SU-DHL-6 (cell line): ENCODE data around the gene MBNL1.

ENCODE experiments used
- H2AFZ ChIP-seq: fragments of 200-600 bp; sonication (generic); 2 replicates; pipeline ENCODE4 v1.6.1; 2014; ENCODE audit warnings: low read depth, mild to moderate bottlenecking, moderate library complexity, mixed read lengths, antibody characterized with exemption, low read length; ENCODE audit not compliant: severe bottlenecking
- H3F3A ChIP-seq: fragments of 200-600 bp; shearing (Covaris generic); 2 replicates; pipeline ENCODE4 v1.6.0; 2016; ENCODE audit warnings: antibody characterized with exemption, mild to moderate bottlenecking; ENCODE audit not compliant: insufficient read depth
- H3K27ac ChIP-seq: fragments of 200-600 bp; sonication (generic); 2 replicates; pipeline ENCODE4 v1.5.1; 2016; ENCODE audit warnings: low read depth, mild to moderate bottlenecking, low read length, moderate library complexity, mixed read lengths
- H3K27me3 ChIP-seq: fragments of 200-600 bp; sonication (generic), shearing (Covaris generic); 2 replicates; pipeline ENCODE4 v1.6.0; 2014; ENCODE audit warnings: mild to moderate bottlenecking, low read length
- H3K36me3 ChIP-seq: fragments of 200-600 bp; sonication (generic); 2 replicates; pipeline ENCODE4 v1.6.1; 2014; ENCODE audit warnings: mild to moderate bottlenecking, low read length, mixed read lengths
- H3K4me2 ChIP-seq: fragments of 300-600, 200-600 bp; shearing (Covaris generic), sonication (generic); 2 replicates; pipeline ENCODE4 v1.6.0; 2014; ENCODE audit warnings: low read length, low read depth, mild to moderate bottlenecking; ENCODE audit not compliant: poor library complexity, severe bottlenecking
- H3K4me3 ChIP-seq: fragments of 200-600 bp; sonication (generic); 2 replicates; pipeline ENCODE4 v1.5.1; 2014; ENCODE audit warnings: antibody characterized with exemption, low read length, mild to moderate bottlenecking, mixed read lengths; ENCODE audit not compliant: insufficient read depth, poor library complexity, severe bottlenecking
- H3K79me2 ChIP-seq: fragments of 200-600 bp; sonication (generic); 2 replicates; pipeline ENCODE4 v1.6.1; 2014; ENCODE audit warnings: mild to moderate bottlenecking, low read length, moderate library complexity; ENCODE audit not compliant: insufficient read depth
- H3K9ac ChIP-seq: fragments of 200-600 bp; sonication (generic); 2 replicates; pipeline ENCODE4 v1.7.0; 2014; ENCODE audit warnings: mild to moderate bottlenecking, low read length
- H3K9me2 ChIP-seq: fragments of 200-600 bp; sonication (generic); replicated peaks from 2 replicates; pipeline ENCODE4 v1.6.1; 2014; ENCODE audit warnings: low read length; ENCODE audit not compliant: insufficient read depth
- H3K9me3 ChIP-seq: fragments of 200-600 bp; sonication (generic); 2 replicates; pipeline ENCODE4 v1.6.1; 2014; ENCODE audit warnings: low read length, mixed read lengths; ENCODE audit not compliant: insufficient read depth
- H4K20me1 ChIP-seq: fragments of 200-600 bp; sonication (generic); 2 replicates; pipeline ENCODE4 v1.6.1; 2014; ENCODE audit warnings: low read depth, mild to moderate bottlenecking, antibody characterized with exemption, low read length, moderate library complexity, mixed read lengths
- CTCF ChIP-seq: fragments of 200-600 bp; sonication (generic); IDR thresholded peaks from one replicate; pipeline ENCODE4 v1.5.1; 2017; ENCODE audit warnings: antibody characterized with exemption, mild to moderate bottlenecking, low read length, moderate library complexity; ENCODE audit not compliant: insufficient read depth, poor library complexity, severe bottlenecking
- EZH2phosphoT487 ChIP-seq: fragments of 200-600 bp; sonication (generic), shearing (Covaris generic); conservative IDR thresholded peaks from 2 replicates; pipeline ENCODE4 v1.6.1; 2018; ENCODE audit warnings: mild to moderate bottlenecking, antibody characterized with exemption, low read length, moderate library complexity, mixed read lengths

The MBNL1 gene

GRCh38 chr3:152389316-152389934 is 120.7 kb downstream of the MBNL1 start:
- Histone ChIP-seq H3K9me3 (no peaks in the 10 kb centered on the region), H3K4me2 (no peak overlapping the region), H2AFZ (no peak overlapping the region), H3K9me2 (no peaks in the 10 kb centered on the region), H3K27ac (no peak overlapping the region), H3K36me3 (peaks cover 20% of the 10 kb centered on the region), H3K79me2 (peaks cover 100% of the 10 kb centered on the region), H3K9ac (no peak overlapping the region), H3F3A (peaks cover 25% of the 10 kb centered on the region; the same call in 1 of the 2 replicates), H3K4me3 (no peak overlapping the region), H4K20me1 (peaks cover 22% of the 10 kb centered on the region), H3K27me3 (no peaks in the 10 kb centered on the region)
- TF ChIP-seq EZH2phosphoT487 (no peak), CTCF (no peak)

DNA sequence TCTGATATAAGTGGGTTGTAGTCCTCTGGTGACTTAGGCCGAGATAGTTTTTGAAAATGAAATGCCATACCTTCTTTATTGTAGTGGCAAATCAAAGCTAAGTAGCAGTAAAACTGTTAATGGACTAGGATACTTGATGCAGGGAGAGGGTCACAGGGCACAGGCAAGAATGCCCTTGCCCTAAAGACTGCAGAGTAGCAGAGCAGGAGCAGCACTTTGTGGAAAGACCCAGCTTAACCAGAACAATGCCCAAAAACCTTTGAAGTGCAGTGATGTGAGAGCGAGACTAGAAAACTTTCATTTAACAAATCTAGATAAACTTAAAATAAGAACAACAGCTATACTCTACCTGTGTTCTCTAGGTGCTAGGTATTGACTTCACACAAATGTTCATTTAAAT is 121.9 kb downstream of the MBNL1 start:
- Histone ChIP-seq H3K9me3 (no peaks in the 10 kb centered on the region), H3K4me2 (no peak overlapping the region), H2AFZ (no peak overlapping the region), H4K20me1 (peaks cover 20% of the 10 kb centered on the region), H3K27ac (no peak overlapping the region), H3K4me3 (no peak overlapping the region), H3K27me3 (no peaks in the 10 kb centered on the region), H3K9me2 (no peaks in the 10 kb centered on the region), H3F3A (peaks cover 16% of the 10 kb centered on the region; the same call in 1 of the 2 replicates), H3K79me2 (peaks cover 100% of the 10 kb centered on the region), H3K9ac (no peak overlapping the region), H3K36me3 (peaks cover 25% of the 10 kb centered on the region)
- TF ChIP-seq EZH2phosphoT487 (no peak), CTCF (no peak)

DNA sequence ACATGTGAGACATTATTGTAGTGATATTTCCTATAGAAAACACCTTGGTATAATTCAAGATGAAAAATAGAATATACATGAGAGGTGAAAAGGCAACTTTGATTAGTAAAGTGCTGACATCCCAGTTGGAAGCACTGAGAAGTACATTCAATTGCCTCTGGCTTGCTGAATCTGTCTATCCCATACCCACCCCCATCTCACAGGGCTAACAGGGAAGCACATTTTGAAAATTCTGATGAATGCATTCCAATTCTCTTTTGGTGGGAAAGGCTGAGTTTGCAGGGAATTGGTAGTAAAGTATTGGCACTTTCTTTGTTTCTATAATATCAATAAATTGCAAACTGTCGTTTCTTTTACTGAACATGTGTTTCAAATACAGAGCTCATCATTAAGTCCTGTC is 122.9 kb downstream of the MBNL1 start:
- peaks cover 13% of the 10 kb centered on the region for H4K20me1 ChIP-seq
- H3F3A ChIP-seq: peaks cover 9% of the 10 kb centered on the region; the same call in 1 of the 2 replicates
- H3K27me3 ChIP-seq: no peaks in the 10 kb centered on the region
- peaks cover 33% of the 10 kb centered on the region for H3K36me3 ChIP-seq
- no peak overlapping the region for H3K4me2 ChIP-seq
- no peak overlapping the region for H2AFZ ChIP-seq
- no peak overlapping the region for H3K9ac ChIP-seq
- H3K27ac ChIP-seq: no peak overlapping the region
- H3K9me2 ChIP-seq: no peaks in the 10 kb centered on the region
- no peak overlapping the region for H3K4me3 ChIP-seq
- H3K9me3 ChIP-seq: no peaks in the 10 kb centered on the region
- peaks cover 99% of the 10 kb centered on the region for H3K79me2 ChIP-seq
- TF ChIP-seq CTCF (no peak), EZH2phosphoT487 (no peak)
